Activated CD8-positive, alpha-beta memory T cell treated with anti-CD3 and anti-CD28 coated beads for 24 hours (primary cell): Measurements from ENCODE around the gene ACOT7.

Experiments
- DNase-seq: peaks from one replicate; pipeline ENCODE4 v3.0.0-alpha.2; 2020

The ACOT7 gene

DNA sequence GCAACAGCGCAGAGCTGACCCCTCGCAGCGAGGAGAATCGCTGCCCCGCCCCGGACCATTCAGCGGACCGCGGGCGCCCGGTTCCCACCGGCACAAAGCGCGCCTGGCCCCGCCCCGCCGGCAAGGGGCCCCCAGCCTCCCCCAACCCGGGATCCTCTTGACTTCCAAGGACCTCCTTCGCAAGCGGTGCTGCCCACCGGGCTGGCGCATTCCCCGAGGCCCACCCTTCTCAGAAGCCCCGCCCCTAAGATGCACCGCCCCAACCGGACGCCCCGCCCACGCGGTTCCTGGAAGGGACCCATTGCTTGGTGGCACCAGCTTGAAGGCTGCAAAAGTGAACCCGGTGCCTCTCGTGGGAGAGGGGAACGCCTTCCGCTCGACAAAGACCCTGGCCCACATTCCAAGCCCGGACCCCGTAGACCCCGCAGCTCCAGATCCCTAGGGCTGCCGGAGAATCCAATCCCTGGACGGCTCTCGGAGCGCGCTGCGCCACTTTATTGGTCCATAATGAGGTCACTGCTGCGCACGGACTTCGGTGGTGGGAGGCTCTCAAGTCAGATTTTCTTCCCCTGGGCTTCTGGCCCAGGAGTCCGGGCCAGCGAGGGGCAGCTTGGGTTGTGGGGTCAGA is 147.6 kb downstream of the ACOT7 start:
- peak; percentile 82 for DNase-seq

DNA sequence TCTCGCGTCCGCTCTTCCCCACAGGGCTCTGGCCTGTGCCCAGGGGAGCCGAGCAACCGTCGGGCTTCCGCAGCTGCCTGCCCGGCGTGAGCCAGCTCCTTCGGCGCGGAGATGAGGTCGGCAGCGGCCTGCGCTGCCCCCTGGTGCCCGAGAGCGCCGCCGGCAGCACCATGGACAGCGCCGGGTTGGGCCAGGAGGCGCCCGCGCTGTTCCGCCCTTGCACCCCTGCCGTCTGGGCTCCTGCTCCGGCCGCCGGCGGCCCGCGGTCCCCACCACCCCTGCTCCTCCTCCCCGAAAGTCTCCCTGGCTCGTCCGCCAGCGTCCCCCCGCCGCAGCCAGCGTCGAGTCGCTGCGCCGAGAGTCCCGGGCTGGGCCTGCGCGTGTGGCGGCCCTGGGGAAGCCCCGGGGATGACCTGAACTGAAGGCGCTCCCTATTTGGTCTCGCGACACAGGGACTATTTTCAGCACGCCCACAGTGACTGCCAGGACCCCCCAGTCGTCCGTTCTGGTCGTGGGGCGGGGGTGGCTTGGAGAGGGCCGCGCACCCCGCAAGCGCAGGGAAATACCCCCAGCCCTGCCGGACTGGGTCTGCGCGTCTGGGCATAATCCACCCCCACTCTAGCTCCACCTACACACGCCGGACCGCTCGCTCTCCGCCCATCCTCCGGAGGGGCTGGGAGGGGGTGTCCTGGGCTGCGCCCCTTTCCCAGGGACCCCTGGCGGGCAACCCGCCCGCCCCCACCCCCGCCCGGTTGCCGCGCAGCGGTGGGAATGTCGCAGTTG is 148.3 kb downstream of the ACOT7 start:
- peak; percentile 91 for DNase-seq

DNA sequence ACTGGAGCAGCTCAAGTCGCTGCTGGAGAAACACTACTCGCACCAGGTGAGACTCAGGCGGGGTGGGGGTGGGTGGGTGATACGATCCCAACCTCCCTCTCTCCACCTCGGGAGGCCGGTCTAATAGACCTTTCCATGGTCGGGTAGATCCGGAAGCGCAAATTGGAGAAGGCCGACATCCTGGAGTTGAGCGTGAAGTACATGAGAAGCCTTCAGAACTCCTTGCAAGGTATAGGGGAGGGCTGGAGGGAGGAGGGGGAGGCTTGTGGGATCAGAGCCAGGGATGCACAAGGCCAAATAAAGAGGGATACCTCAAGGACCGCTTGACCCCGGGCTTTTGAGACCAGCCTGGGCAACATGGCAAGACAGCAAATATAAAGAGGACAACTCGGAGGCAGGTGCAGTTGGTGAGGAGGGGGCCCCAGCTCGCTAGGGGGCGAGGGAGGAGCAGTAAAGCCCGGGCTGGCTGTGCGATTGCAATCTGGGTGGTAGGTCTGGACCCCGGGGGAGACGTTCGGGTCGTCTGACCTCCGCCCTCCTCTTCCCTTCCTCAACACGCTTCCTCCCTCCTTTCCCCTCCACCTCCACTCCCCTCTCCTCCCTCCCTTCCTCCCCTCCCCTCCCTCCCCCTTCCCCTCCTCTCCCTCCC is 149.0 kb downstream of the ACOT7 start:
- DNase-seq = no peak

DNA sequence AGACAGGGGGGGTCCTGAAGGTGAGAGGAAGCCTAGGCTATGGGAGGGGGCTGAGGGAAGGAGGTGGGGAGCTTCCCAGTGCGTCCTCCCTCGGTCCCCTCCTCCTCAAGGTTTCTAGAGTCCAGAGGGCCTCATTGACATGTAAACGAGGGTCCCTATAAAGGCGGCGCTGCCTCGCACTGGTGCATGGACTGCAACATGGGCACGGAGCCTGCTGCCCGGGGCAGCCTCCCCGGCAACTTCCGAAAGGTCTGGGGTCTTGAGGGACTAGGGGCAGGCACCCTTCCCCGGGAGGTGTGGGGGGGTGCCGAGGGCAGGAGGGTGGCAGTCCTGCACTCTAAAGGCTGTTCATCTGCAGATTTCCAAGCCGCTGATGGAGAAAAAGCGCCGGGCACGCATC is 149.6 kb downstream of the ACOT7 start, which contains the start of gene HES3:
Gene HES3, plus strand, starts transcription at position 187 of the 400 bp plus-strand sequence. Its CDS starts 187 bp downstream, at position 374.
- no peak for DNase-seq

DNA sequence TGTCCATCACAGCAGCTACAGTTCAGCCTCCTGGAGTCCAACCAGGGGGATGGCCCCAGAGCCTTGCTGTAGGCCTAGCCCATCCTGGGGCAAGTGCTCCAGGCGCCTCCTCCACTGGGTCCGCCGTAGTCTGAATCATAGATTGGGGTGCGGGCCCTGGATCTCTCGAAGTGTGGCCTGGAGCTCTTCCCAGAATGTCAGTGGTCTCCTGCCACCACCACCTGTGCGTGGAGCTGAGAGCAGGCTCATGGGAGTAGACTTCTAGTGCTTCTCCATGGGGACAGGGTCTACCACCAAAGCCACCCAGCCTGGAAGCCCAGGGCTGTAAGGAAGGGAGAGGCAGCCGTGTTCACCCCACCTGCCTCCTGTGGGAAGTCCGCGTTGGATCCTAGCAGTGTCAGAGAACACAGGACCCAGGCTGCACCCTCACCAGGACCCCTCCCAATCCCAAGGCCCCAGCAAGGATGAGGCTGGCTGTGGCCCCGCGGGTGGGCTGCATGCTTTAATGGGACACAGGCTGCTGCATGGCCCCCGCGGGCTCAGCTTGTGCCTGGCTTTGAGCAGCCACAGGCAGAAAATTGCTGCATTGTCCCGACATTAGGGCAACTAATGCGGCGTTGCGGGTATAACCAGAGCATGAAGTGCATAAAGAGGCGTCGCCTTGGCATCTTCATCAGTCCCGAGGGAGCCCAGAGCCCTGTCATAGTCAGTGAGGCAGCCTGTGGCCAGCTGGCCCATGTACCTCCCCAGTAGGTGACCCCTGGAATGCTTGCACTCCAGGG is 150.3 kb downstream of the ACOT7 start:
- no peak for DNase-seq

DNA sequence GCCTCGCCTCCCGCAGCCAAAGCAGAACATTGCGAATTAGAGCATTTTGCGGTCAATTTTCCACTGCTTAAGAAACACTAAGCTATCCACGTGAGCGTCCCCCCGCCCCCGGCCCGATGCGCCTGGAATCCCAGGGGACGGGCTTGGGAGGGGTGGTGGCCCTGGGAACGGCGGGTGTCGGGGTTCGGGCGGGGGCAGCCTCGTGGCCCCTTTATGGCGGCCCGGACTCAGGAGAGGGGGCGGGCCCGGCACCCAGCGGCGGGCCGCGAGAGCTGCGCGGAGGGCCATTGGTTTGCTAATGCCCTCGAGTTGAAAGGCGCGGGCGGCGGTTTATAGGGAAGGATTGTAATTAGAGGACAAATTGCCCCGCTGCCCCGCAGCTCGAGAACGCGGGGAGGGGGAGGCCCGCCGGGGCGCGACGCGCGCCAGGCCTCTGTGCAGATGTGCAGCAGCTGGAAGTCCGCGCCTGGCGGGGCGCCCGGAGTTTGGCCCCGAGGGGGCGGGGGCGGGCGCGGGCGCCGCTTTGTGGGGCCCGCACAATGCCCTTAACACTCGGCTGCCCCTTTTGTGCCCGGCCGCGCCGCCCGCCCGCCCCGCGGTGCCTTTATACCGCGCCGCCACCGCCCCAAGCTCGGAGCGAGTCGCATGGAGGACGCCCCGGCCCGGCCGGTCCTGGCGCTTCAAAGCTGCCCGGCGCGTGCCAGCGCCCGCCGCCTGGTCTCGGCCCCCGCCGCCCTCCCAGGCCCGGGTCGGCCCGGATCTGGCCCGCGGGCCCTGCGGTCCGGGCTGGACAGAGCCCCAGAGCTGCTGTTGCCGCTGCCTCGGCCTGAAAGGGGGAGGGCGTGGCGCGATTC is 151.5 kb downstream of the ACOT7 start:
- DNase-seq = no peak

DNA sequence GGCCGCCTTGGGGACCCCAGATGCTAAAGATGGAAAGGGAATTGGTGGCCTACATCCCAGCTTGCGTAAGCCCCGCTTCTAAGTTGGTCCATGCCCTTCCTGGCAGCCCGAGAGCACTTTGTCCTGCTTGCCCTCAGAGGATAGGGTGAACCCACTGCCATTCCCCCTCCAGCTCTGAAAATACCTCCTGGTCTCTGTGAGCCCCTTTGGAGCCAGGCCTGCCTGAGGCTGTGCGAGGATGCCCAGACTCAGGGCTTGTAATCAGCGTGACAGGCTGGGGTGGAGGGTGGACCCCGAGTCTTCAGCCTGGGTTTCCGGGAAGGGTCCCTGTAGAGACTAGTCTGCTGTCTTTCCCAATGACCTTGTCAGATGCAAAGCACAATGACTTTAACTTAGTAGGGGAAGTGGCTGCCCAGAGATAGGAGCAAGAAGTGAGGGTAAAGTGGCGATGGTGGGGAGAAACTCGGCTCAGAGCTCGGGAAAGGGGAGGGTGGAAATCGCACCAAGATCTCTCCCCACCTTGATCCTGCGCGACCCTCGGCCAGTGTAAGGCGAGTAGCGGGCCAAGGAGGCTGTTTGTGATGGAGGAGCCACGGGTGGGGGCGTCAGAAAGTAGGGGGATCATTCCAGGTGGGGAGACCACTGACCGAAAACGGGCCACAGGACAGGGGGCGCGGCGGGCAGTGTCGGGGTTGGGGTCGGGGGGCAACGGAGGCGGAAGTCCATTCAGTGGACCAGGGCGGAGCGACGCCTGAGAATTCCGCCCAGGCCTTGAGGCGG is 152.3 kb downstream of the ACOT7 start:
- no peak for DNase-seq

DNA sequence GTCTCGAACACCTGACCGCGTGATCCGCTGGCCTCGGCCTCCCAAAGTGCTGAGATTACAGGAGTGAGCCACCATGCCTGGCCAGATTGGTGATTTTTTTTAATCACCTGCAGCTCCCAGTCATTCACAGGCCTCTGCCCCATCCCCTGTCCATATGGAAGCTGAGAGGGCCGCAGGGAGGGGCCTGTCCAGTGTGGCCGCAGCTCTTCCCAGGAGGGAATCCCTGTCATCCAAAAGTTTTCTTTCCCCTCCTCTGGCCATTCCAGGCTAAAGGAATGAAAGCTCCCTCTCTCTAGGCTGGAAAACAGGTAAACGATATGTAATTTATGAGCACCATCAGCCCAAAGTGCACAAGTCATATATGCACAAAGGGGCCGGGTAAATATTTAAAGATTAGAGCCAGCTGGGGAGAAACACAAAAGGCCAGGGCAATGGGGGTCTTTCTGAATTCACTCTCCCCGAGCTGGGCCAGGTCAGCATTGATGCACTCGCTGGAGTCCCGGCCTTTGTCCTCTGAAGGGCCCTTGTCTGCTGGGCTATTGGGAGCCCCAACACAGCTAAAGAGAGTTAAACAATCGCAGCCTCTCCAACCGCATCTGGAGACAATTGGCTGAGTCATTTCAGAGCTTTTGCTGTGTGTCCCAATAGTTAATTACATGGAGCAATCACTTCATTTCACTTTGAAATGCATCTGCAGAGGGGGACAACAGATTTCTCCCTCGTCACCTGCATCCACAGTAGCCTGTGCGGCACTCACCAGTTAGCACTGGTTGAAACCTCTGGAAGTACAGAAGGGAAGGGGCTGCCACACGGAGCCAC is 153.4 kb downstream of the ACOT7 start:
- DNase-seq = no peak

DNA sequence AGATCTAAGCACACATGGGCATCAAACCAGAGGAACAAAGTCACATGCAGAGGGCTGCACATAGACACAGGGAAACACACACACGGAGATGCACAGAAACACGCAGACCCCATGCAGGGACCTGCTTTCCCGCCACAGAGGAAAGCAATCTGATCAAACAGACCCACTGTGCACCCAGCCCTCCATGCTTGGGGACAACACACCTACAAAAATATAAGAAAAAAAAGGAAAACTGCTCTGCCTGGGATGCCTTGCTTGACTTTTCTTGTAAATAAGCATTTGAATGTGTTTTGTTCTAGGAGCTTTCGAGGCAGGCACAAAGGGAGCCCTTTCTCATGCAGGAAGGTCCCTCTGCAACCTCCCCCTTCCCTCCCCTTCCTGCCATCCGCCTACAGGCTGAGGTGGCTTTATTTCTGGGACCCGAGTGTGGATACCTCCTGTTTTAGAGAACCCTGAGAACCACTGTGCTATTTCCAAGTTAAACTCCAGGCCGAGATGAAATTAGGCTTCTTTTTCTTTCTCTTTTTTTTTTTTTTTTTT is 154.3 kb downstream of the ACOT7 start:
- no peak for DNase-seq

DNA sequence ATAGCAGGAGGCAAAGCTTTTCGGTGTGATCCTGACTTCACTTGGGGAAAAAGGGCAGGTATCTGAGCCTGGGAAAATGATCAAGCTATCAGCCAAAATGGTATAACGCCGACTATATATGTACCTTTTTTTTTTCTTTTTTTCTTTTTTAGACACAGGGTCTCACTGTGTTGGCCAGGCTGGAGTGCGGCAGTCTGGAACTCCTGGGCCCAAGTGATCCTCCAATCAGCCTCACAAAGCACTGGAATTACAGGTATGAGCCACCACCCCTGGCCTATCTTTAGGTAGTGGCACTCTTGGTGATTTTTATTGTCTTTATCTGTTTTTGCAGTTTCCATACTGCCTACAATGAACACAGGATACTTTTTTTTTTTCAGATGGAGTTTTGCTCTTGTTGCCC is 156.5 kb downstream of the ACOT7 start:
- DNase-seq = no peak

DNA sequence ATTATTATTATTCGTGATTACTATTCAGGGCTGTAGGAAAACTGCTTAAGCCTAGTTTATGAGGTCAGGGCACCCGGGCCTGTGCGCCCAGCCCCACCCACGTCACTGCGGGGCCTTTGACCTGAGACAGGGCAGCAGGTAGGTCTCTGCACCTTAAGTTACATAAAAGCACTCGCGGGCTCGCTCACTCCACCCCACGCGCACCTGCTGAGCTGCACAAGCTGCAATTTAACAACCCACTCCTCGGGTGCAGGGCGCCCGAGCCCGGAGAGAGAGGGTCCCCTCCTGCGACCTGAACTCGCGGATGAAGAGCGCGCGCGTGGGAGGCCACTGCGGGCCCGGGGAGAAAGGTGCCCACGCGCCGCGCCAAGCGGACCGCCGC is 158.3 kb downstream of the ACOT7 start:
- peak; percentile 75 for DNase-seq

DNA sequence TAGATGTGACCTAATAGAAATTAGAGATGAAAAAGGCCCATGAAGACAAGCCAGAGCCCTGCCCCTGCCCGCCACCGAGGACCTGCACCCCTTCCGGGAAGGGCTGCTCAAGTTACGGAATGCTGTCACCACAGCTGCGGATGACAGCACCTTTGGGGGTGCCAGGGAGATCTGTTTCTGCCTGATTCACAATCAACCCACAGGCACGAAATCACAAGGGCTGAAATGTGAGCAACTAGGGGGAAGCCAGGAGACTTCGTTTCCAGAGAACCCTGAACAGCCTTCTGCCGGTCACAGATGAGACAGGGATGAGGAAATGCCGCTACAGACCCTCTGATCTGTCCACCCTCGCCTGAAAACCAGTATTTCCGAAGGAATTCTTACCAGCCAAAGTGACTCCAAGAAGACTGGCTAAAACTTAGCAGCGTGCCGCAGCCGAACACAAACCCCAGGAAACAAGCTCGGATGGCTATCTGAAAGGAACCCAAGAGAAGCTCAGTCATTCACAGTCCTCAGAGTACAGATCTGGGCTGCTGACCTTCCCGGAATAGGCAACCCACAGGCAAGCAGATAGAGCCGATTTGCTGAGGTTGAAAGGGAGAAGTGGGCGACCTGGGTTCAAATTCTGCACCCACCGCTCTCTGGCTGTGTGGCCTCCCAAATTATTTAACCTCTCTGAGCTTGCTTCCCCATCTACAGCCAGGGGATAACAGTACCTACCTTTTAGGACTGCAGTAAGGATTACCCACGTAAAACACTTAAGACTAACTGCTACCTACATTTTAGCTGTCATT is 158.9 kb downstream of the ACOT7 start:
- no peak for DNase-seq

DNA sequence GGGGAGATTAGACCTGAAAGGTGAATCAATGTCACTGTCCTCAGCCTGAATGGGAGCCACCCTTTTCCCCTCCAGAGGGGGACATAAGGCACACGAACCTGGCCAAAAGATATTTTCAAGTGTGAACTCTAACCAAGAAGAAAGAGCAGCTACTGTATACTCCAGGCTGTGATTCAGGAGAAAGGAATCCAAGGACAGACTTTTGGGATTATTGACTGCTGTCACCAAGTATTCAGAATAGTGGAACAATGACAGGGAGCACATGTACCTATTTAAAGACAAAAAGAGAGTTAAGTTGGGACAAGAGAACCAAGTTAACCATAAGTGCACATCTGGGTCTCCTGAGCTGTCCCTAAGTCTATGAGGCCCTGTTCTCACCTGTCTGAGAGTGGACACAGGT is 160.2 kb downstream of the ACOT7 start:
- no peak for DNase-seq

DNA sequence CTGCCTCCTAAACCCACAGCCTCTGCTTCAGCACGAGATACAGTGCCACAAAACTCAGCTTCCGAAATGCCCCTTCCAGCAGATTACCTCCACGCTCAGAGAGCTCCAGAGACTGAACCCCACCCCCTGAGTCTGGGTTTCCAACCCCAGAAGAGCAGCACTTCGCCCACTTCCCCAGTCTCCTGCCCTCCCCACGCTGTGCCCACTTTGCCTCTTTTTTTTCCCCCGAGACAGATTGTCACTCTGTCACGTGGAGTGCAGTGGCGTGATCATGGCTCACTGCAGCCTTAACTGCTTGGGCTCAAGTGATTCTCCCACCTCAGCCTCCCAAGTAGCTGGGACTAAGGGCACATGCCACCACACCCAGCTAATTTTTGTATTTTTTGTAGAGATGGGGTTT is 167.9 kb downstream of the ACOT7 start:
- no peak for DNase-seq

DNA sequence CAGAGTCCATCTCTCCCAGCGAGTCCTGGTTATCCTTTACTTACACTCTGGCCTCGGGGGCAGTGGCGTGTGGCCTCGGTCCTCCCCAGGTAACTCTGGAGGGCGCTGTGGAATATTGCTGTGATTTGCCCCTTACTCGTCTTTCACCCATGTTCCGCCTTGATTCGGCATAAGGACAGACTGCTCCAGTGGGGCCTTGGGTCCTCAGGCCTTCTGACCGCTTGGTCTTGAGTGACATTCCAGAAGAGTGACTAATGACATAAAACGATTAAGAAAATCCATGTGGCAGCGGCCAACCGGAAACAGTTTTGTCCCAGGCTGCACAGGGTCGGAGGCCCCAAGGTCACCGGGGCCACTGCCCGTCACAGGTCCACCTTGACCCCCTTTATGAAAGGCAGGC is 168.8 kb downstream of the ACOT7 start:
- no peak for DNase-seq

DNA sequence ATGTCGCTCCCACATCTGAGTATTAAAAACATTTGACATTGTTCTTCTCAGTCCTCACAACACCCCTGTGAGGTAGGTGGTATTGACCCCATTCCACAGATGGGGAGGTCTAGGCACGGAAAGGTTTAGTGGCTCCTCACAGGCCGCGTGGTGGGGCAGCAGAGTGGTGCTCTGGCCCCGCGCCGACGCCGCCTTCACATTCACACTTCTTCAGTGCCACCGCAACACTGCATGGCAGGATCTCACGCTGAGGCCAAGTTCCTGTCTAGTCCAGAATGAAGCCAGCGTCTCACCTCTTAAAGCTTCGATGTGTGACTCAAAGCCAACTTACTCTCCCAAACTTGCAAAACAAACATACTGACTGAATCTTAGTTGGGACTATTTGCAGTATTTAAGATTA is 169.9 kb downstream of the ACOT7 start:
- no peak for DNase-seq

DNA sequence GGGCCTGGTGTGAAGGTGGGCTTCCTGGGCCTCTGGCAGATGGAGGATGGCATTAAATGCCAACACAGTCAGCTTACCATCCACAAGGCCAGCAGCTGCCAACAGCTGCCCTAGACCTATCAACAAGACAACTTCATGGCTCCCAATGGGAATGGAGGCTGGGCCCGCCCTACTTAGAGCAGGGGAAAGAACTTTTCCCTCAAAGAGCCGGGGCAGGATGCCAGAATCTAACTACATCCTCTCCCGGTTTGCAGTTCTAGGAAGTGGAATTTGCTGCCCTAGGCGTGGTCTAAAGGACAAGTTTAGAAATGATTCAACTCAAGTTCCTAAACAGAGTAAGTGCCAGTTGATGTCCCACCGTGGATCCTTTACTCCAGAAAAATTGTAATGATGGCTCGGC is 170.9 kb downstream of the ACOT7 start:
- no peak for DNase-seq

DNA sequence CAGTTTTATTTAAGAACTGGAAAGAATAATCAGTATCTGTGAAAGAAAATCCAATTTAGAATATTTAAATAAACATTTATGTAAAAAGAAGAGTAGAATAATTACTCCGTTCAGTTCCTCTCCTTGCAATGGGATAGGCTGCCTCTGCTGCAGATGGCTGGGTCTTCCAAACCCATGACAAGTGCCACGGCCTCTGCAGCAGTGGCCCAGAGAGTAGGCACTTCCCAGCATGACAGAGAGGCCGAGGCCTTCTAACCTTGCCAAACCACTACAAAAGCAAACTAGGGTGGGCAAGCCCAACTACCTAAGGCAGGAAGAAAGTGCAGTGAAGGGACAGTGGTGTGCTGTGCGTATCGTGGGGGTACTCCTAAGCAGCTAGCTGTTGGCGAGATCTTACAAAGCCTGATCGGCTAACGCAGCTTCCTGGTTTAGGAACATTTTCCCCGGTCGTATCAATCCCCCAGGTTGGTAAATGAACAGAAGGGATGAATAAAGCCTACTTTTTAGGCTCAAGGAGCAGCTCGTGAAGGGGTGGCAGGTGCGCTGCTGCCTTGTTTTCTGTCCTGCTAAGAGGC is 172.3 kb downstream of the ACOT7 start:
- DNase-seq = no peak

DNA sequence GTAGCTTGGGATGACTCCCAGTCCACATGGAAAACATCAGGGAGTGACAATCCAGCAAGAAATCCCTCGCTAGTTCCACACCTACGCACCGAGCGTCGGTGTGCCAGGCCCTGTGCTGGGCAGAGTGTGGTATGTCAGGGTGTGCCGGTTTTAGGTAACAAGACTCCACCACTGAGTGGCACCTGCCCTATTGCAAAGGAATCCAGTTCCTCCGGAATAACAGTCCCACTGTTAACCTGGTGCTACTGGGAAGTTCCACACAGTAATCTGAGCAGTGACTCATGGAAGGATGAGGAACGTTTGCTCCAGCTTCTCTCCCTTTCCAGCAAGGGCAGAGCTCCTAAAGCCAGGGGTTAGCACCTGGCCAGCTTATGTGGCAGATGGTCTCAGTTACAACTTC is 173.3 kb downstream of the ACOT7 start:
- DNase-seq = no peak
